ENCODE data around the gene DGAT2L6. TPM values are rescaled to one million over a fixed set of nuclear protein-coding genes. Genes with fewer than 3 reads are reported as not detected.

DGAT2L6 gene, protein sequence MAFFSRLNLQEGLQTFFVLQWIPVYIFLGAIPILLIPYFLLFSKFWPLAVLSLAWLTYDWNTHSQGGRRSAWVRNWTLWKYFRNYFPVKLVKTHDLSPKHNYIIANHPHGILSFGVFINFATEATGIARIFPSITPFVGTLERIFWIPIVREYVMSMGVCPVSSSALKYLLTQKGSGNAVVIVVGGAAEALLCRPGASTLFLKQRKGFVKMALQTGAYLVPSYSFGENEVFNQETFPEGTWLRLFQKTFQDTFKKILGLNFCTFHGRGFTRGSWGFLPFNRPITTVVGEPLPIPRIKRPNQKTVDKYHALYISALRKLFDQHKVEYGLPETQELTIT
- not detected for total RNA-seq
- not detected for total RNA-seq (2013)

GRCh38 chrX:70176938-70177533, at the start of gene DGAT2L6:
Gene DGAT2L6 (plus strand): TSS chrX:70177483. CDS start chrX:70177583, 100 bp downstream.
- Histone ChIP-seq H3K4me3 (ENCODE audit: low read length) (no peak within 1 kb of the TSS), H3K4me1 (ENCODE audit: control insufficient read depth, insufficient read depth, low read length) (no peaks in the 10 kb centered on the region), H3K36me3 (ENCODE audit: control insufficient read depth, insufficient read depth, low read length) (no peaks in the 10 kb centered on the region), H3K9me3 (ENCODE audit: control insufficient read depth, insufficient read depth, low read length) (no peaks in the 10 kb centered on the region), H3K27me3 (ENCODE audit: control insufficient read depth, insufficient read depth, low read length) (no peaks in the 10 kb centered on the region), H3K27ac (ENCODE audit: low read length) (no peak within 1 kb of the TSS)
- Mint-ChIP-seq H3K36me3 (no peaks in the 10 kb centered on the region), H3K9me3 (no peaks in the 10 kb centered on the region), H3K27me3 (ENCODE audit: low read depth in 2 of 2) (no peaks in the 10 kb centered on the region), H3K4me3 (no peak within 1 kb of the TSS), H3K4me1 (peaks cover 7 to 10% of the 10 kb centered on the region in 2 donors), H3K27ac (peak within 1 kb of the TSS in 1 of 2 donors; percentile 16)
- TF ChIP-seq, protein P1, sequence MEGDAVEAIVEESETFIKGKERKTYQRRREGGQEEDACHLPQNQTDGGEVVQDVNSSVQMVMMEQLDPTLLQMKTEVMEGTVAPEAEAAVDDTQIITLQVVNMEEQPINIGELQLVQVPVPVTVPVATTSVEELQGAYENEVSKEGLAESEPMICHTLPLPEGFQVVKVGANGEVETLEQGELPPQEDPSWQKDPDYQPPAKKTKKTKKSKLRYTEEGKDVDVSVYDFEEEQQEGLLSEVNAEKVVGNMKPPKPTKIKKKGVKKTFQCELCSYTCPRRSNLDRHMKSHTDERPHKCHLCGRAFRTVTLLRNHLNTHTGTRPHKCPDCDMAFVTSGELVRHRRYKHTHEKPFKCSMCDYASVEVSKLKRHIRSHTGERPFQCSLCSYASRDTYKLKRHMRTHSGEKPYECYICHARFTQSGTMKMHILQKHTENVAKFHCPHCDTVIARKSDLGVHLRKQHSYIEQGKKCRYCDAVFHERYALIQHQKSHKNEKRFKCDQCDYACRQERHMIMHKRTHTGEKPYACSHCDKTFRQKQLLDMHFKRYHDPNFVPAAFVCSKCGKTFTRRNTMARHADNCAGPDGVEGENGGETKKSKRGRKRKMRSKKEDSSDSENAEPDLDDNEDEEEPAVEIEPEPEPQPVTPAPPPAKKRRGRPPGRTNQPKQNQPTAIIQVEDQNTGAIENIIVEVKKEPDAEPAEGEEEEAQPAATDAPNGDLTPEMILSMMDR (IDR thresholded peaks at IDR 0.05): no peak
- intact Hi-C loops (cut with micrococcal nuclease): no loop called here
- DNase-seq (no peak), ATAC-seq (peak in 1 of 3 donors; percentile 40)
- 59% methylated on average over 4 of the region's 7 CpGs for WGBS (ENCODE audit: insufficient coverage)

- peaks cover 8 to 18% of the 10 kb centered on the region in 2 donors for H3K27me3 Mint-ChIP-seq (ENCODE audit: low read depth in 2 of 2)
- no peak overlapping the region for H3K27ac ChIP-seq (ENCODE audit: low read length)
- 87% methylated on average over 7 of the region's 9 CpGs for WGBS (ENCODE audit: insufficient coverage)
- no peak for ATAC-seq
- H3K36me3 ChIP-seq (ENCODE audit: control insufficient read depth, insufficient read depth, low read length): no peaks in the 10 kb centered on the region
- intact Hi-C loops (cut with micrococcal nuclease): no loop called here
- no peak overlapping the region for H3K4me3 Mint-ChIP-seq
- H3K36me3 Mint-ChIP-seq: no peaks in the 10 kb centered on the region
- no peak for DNase-seq
- H3K4me1 Mint-ChIP-seq: peaks cover 0 to 4% of the 10 kb centered on the region in 2 donors
- no peaks in the 10 kb centered on the region for H3K4me1 ChIP-seq (ENCODE audit: control insufficient read depth, insufficient read depth, low read length)
- TF ChIP-seq, protein P1 (IDR thresholded peaks at IDR 0.05): no peak
- no peaks in the 10 kb centered on the region for H3K27me3 ChIP-seq (ENCODE audit: control insufficient read depth, insufficient read depth, low read length)
- no peak overlapping the region for H3K27ac Mint-ChIP-seq
- no peaks in the 10 kb centered on the region for H3K9me3 Mint-ChIP-seq
- no peak overlapping the region for H3K4me3 ChIP-seq (ENCODE audit: low read length)
- no peaks in the 10 kb centered on the region for H3K9me3 ChIP-seq (ENCODE audit: control insufficient read depth, insufficient read depth, low read length)
Measured at GRCh38 chrX:70128071-70128470, 49.2 kb upstream of the DGAT2L6 start.

DNA sequence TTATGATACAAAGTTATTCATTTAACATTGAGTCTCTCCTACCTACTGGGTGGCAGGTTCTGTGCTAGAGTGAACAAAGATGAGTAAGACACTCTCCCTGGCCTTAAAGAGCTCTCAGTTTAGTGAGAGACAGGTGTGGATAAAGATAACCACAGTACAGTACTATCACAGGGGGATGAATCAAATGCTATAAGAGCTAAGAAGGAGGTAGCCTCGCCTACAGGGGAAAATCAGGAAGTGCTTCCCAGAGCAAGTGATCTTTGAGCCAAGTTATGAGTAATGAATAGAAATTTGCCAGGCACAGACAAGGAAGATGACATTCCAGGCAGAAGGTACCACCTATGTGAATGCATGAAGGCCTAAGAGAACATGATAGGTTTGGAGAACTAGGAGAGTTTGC, 47.5 kb upstream of the DGAT2L6 start:
- Histone ChIP-seq H3K4me1 (ENCODE audit: control insufficient read depth, insufficient read depth, low read length) (peaks cover 8% of the 10 kb centered on the region), H3K36me3 (ENCODE audit: control insufficient read depth, insufficient read depth, low read length) (no peaks in the 10 kb centered on the region), H3K9me3 (ENCODE audit: control insufficient read depth, insufficient read depth, low read length) (no peaks in the 10 kb centered on the region), H3K27me3 (ENCODE audit: control insufficient read depth, insufficient read depth, low read length) (no peaks in the 10 kb centered on the region), H3K4me3 (ENCODE audit: low read length) (no peak overlapping the region), H3K27ac (ENCODE audit: low read length) (no peak overlapping the region)
- WGBS (ENCODE audit: insufficient coverage): 67% methylated on average over 1 of the region's 1 CpG
- TF ChIP-seq, protein P1 (IDR thresholded peaks at IDR 0.05): no peak
- Mint-ChIP-seq H3K4me1 (peaks cover 11 to 14% of the 10 kb centered on the region in 2 donors), H3K4me3 (no peak overlapping the region), H3K9me3 (no peaks in the 10 kb centered on the region), H3K36me3 (no peaks in the 10 kb centered on the region), H3K27me3 (ENCODE audit: low read depth in 2 of 2) (peaks cover 5 to 18% of the 10 kb centered on the region in 2 donors), H3K27ac (no peak overlapping the region)
- no peak for ATAC-seq
- intact Hi-C loops (cut with micrococcal nuclease): loop anchor here (5.0 kb wide), 1 partner anchor 302 kb away; no protein-coding TSS in a partner anchor
- no peak for DNase-seq

Measured in natural killer cell (primary cell).